NCI-H1417 treated with DMSO at 0.1 percent for 48 hours (cell line): ENCODE data around the gene MDN1.

Source experiments
- DNase-seq: peaks from one replicate; lab custom pipeline; 2025; lab: John Stamatoyannopoulos, UW

Gene MDN1

DNA sequence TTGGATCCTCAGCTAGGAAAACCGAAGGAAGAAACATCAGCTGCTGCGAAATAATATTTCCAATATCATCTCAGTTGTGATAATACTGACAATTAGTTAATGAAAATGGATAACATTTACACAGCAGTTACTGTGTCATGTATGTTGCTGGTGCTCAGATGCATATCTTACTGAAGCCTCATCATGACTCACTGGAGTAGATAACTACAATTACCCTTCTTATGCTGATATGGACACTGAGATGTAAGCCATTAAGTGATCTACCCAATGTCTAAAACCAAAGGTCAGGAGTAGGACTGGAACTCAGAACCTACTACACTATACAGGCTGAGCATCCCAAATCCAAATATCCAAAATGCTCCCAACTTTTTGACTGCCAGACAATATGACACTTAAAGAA is 126.4 kb downstream of the MDN1 start:
- no peak for DNase-seq

DNA sequence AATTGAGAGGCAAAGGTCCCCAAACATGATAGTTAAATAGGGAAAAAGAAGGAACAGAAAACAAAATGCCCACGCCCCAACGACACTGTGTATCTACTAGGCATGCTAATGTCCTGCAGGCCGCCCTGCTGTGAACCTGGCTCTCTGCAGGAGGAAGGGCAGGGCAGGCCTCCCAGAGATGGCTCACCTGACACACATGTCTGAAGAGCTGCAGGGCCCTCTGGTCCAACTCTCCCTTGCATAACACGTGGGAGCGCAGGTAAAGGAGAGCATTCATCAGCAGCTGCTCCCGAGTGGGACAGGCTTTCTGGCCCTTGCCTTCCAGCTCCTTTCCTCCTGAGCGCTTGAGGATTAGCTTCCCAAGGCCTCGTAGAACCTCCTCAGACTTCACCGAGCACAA is 127.3 kb downstream of the MDN1 start:
- no peak for DNase-seq

DNA sequence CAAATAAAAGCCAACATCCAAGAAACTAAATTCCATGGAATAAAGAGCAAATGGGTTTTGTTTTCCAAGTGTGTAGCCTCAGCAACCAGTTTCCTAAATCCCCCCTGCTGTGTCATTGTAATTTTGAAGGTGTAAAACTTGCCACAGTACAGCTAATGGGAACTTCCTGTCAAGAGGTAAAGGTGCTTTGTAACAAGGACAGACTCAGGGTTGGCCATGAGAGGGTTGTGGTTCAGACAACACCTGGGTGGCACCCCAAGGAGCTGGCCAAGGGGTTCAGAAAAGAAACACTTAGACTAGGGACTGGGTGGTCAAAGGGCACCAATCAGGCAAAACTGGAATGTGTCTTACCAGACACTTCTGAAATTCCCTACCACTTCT is 128.7 kb downstream of the MDN1 start:
- DNase-seq, result no peak

DNA sequence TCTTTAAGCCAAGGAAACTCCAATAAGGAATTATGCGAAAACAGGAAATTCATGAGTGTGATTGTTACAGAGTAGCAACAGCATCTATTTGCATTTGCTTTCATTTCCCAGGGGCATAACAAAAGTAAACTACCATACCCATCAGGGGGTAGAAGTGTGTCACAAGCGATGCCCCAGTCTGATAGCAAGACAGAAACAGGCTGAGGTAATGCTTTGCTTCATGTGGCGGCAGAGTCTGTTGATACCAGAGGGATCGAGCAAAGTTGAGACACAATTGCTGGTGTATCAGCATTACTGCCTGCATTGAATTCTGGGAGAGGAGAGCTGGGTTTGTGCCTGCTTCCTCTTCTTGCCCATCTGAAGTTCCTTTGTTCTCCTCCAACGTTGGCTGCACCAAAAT is 129.9 kb downstream of the MDN1 start:
- DNase-seq, result no peak

DNA sequence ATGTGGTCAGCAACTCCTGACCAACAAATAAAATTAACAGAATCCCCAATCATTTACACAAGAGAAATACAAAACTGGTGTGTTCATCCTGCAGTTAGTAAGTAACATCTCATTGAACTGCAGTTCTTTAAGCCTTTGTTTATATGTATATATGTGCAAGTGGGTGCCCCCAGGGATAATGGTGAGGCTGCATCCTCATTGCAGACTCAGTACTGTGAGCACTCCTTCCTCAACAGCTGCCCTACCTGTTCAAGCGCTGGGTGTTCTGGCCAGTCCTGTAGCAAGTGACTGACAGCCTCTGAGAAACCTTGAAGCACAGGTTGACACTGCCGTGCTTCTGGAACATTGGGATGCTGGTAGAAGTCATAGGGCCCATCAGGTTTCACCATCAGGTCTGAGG is 131.3 kb downstream of the MDN1 start:
- no peak for DNase-seq

DNA sequence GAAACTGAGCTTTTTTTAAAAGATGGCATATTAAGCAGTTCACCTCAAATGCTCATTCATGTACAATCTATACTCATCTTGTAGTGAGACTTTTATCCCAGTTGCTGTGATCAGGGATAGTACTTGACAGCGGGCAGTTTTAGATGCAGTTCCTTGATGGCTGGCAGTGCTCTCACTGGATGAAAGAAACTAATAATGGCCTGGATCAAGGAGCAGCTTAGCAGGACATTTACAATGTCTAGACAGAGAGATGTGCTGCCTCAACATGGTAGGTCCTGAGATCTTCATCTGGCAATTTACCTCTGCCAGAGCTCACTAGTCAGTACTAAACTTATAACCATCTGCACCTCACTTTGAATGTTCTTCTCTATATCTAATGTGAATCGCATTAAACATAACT is 134.3 kb downstream of the MDN1 start:
- DNase-seq, result no peak

DNA sequence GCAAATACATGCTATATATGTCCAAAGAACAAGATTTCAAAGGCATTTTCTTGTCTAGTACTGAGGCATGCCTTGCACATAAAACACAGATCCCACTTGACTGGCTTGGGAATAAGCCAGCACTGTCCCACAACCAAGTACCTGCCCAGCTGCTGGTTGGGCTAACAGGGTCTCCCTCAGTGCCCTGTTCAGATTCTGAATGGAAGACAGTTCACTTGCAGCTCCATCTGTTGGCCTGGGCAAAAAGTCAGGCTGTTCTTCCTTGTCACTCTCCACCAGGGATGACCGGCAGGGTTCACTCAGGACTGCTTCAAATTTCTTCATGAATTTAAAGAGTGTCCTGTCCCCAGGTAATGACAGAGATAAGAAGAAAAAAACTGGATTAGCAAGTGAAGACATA is 136.6 kb downstream of the MDN1 start:
- no peak for DNase-seq

DNA sequence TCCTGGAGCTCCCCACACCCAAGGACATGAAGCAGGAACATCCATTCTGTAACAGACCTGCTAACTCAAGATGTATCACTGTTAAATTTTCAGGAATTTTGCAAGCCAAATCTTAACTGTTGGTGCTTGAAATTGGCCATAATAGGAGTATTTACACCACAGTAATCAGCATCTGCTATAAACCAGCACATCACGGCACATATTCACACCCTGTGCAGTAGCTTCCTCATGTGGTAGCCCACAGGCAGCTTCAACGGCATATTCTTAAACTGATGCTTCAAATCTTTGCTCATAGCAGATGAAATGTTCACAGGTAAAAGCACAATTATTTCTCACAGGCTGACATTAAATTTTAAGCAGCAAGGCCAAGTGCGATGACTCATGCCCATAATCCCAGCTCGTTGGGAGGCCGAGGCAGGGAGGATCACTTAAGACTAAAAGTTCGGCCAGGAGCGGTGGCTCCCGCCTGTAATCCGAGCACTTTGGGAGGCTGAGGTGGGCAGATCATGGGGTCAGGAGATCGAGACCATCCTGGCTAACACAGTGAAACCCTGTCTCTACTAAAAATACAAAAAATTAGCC is 137.5 kb downstream of the MDN1 start:
- no peak for DNase-seq

DNA sequence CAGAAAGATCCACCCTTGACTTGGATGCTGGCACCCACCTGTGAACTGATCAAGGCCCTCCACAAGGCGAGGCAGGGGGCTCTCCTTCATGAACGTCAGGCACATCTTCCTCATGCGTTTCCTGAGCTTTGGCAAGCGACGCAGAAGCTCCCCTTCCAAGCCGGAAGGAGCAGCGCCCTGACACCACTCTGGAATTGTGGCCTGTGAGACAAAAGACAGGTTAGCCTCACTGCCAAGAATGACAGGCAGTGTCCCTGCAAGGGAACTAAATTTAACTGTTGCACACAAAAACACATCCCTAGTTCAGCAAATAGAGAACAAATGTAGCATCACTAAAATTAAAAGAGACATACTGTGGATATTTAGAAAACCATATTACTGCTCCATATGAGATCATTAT is 139.0 kb downstream of the MDN1 start:
- no peak for DNase-seq

DNA sequence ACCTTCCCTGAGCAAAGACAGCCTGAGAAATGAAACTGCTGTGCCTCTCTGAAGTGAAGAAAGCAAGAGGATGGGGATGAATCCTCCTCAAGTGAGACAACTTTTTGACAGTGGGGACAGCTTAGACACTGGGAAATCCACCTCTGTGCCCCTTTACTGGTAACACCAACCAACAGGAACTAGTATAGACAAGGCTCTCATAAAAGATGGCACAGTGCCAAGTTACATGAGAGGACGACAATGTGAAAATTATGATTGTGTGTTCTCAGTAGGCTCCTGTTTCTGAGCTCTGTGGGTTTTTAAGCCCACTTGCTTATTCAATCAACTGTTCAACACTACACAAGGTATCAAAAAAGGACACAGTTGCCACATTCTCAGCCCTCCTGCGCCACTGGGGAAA is 139.4 kb downstream of the MDN1 start:
- no peak for DNase-seq

DNA sequence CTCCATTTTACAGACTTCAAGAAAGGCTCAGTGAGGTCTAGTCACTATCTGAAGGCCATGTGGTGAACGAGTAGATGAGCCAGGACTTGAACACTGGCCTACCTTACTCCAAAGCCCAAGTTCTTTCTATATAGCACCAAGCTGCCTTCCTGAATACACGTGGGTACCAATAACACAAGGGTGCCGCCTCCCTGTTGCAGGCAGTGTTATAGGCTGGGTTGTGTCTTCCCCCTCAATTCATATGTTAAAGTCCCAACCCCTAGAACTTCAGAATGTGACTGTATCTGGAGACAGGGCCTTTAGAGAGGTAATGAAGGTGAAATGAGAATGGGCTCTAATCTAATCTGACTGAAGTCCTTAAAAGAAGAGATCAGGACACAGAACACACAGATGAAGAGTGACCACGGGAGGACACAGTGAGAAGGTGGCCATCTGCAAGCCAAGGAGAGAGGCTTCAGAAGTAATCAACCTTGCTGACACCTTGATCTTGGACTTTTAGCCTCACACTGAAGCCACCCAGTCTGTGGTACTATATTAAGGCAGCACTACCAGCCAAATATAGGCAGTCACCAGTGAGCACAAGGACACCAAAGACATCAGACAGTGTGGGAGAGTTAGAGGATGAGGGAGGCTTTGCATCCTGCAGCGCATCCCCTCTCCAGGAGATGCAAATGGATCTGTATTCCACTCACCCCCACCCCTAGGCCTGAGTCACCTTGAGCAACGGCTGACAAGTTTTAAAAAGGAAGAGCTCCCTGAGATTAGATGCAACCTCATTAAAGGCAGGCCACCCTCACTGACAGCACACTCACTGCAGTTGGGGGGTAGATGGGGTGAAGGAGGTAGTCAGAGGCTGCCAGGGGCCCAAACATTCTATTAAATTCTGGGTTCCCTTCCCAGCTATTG is 140.1 kb downstream of the MDN1 start:
- no peak for DNase-seq

DNA sequence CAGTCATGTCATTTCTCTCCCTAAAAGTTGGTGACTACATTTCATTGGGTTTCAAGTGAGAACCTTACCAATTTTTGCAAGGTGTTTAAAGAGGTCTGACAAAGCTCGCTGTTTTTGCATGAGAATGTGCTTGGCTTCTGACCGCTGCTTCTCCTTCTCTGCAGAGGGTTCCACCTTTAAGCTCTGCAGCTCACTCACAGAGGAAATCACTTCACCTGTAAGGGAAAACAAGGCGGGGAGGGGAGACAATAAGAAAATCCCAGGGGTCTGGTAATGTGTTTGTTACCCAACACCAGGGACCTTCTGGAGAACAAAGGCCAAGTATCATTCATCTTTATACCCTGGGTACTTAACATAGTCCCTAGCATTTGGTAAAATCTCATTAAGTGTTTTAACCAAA is 141.1 kb downstream of the MDN1 start:
- no peak for DNase-seq

DNA sequence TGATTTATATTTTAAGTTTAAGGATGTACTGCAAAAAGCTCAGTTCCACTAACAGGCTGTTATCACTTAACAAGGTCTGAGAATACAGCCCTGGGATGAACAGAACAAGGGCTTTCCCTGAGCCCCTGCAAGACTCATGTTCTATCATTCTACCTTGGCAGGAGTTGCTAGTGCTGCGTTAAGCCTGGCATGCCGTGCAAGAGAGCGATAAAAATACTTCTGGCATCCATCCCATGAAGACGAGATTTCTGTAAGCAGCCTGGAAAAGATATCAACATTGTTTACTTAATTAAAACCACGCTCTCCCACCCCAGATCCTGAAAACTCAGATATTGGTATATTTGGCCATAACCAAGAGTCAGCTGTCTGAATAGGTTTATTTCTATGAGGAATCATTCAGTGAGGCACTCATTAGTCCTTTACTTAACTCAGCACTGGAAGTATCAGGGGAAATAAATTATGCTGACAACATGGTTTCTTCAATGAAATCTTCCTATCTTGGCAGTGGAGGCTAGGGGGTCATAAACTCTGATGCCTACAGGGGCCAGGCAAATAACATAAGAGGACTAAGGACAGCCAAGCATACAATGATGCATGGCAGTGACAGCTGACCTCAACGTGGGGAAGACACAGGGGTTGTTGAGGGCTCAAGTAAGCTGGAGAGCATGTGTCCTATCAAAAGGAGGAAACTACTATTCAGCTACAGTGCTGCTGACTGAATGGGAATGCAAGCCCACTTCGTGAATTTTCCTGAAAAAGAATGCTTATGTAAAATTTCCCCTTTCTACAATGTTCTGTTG is 143.4 kb downstream of the MDN1 start:
- DNase-seq, result no peak

DNA sequence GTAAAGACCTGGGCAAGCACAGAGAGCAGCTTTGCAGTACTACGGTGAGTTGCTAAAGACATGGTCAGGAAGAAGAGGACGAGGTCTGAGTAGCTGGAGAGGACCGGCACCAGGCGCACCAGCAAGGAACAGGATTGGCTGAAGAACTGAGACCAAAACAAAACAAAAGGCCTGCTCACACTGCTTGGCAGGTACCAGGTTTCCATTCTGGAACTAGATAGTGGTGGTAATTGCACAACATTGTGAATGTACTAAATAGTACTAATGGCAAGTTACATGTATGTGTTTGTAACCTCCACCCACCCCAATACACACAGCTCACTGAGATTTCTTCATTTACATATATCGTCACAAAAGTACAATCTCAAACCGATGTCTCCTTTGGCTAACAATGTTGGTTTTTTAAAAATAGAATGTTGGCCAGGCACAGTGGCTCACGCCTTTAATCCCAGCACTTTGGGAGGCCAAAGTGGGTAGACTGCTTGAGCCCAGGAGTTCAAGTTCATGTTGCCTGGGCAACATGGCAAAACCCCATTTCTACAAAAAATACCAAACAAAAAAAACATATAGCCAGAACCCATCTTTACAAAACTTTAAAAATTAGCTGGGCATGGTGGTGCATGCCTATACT is 148.5 kb downstream of the MDN1 start:
- no peak for DNase-seq

DNA sequence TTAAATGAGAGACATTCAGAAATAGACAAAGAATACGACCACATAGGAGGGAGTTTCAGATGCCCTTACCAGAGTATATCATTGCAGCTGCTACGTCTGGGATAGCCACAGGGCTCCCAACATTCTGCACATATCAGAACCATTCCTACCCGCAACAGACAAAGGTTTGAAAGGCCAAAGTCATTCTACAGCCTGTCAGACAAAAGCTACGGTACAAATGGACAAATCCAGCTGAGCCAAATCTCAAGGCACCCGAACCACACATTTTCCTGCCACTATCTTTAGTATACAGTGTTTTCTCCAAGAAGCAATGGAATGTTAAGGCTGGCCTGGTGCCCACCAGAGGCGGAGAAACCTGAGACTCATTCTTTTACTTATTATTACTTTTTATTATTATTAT is 150.6 kb downstream of the MDN1 start:
- no peak for DNase-seq

DNA sequence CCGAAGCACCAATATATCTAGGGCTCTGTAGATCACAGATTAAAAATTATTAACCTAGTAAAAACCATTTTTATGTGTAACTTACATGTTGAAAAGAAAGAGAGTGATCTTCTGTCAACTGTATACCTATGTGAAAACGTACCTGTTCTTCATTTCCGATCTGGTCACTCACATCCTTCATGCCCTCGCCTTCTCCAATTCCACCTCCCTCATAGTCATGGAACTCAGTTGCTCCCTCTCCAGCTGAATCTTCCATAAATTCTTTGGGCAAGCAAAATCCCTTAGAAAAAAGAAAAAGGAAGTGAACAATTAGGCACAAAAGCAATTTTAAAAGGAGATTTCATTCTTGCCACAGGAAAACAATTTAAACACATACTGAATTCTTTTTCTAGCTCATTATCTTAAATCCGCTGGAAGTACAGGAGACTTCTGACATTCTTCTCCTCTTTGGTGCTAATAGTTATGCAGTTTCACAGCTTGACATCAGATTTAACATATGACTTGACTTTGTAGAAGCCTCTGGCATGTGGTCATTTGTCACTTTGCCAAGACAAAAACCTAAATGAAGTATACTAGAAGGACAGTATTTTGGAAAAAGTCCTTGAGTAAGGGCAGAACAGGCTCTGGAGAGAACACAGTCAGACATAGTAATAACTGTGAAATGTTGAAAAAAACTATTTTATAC is 151.6 kb downstream of the MDN1 start:
- DNase-seq, result no peak

DNA sequence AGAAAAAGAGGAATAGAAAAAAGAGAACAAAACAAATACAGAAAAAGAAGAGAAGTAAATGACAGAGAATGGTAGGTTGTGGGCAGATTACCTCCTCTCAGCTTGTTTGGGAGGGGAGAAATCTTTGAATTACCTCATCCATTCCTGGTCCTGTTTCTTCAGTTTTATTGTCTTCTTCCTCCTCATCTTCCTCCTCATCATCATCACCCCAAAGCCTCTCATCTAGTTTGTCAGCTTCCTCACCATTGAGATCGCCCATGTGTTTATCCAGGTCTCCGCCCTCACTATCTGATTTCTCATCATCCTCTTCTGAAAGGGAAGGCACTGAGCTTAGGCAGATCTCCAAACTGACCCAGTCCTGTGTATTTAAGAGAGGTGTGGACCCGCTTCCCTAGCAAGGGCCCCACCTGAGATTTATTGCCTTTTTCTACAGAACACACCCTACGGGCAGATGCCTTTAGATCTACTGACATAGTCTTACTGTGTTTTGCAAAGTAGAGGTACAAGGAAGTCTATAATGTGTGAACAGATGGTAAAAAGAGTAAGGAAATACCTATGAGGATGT is 156.9 kb downstream of the MDN1 start:
- DNase-seq, result no peak

DNA sequence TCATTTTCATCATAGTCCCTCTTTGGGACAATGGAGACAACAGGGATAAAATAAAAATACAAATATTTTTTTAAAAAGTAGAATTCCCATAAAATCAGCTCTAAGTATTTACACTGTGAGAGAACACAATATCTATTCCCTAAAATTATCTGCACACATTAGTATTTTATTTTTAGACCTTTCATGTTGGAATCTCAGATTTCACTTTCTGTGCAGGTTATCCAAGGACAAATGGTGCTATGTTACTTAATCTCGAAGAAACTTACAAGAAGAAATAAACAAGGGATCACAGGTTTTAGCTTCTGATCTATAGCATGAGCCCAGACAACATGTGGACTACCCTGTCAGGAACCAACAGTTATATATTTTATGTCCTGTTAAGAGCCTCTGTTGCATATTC is 158.0 kb downstream of the MDN1 start:
- no peak for DNase-seq

DNA sequence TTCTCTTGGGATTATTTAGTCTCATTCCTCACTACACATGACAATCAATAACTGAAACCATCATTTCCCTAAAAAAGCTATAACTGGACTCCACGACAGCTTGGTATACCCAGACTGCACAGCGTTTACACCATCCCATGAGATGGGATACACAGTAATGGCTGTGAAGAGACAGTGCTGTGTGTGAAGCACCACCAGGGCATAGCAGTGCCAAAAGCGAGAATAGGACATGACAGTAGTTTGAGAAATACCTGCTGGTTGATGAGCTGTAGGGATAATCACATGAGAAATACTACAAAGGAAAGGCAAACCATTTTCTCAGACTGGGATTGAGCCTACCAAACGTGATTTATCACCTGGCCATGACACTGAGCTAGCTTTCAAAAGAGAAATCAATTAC is 158.6 kb downstream of the MDN1 start:
- no peak for DNase-seq

DNA sequence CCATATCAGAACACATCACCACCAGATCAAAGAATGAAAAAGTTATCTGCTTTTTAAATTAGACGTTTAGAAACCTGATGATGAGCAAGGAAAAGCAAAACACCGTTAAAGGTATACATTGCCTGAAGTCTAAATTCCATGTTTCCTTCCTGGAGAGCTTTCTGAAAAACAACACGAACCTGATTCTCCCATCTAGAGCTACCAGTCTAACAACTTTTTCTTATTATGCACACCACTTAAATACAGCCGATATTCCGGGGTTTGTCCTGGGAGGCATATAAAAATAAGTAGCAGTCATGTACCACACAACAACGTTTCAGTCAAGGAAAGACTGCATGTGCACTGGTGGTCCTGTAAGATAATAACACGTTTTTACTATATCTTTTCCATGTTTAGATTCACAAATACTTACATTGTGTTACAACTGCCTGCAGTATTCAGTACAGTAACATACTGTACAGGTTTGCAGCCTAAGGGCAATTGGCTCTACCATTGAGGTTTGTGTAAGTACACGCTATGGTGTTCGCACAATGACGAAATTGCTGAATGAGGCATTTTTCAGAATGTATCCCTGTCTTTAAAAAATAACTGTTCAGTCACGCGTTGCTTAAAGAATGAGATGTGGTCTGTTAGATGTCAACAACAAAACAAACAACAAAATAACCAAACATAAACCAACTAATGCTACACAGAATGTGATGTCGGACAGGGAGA is 162.0 kb downstream of the MDN1 start:
- DNase-seq, result no peak

DNA sequence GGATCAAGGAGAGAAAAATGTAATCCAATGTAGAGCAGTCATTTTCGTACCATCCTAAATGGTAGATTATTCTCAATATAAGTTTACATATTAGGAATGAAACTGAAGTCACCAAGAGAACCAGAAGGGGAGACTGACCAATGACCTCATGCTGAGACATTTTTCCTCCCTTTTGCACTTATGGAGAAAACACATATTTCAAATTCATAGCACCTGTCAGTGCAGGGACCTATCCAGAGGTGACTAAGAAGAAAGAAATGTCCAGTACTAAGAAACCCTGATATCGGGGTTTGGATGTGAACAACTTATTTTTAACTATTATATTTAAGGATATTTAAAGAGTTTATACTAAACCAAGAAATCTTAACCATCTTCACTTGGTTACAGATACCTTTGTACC is 164.5 kb downstream of the MDN1 start:
- DNase-seq, result no peak
